ENCODE data around the gene PTPRJ. TPM values are rescaled to one million over a fixed set of nuclear protein-coding genes. Genes with fewer than 3 reads are reported as not detected.
A peak's percentile ranks its signal among the peaks of the same experiment; 100 is the strongest.

The PTPRJ gene
- total and polyA plus RNA-seq, 2 of the 13 experiments (the other 11 are each of a cell fraction or from before 2014, with no cell fraction given) = 1.0 to 1.2 TPM

DNA sequence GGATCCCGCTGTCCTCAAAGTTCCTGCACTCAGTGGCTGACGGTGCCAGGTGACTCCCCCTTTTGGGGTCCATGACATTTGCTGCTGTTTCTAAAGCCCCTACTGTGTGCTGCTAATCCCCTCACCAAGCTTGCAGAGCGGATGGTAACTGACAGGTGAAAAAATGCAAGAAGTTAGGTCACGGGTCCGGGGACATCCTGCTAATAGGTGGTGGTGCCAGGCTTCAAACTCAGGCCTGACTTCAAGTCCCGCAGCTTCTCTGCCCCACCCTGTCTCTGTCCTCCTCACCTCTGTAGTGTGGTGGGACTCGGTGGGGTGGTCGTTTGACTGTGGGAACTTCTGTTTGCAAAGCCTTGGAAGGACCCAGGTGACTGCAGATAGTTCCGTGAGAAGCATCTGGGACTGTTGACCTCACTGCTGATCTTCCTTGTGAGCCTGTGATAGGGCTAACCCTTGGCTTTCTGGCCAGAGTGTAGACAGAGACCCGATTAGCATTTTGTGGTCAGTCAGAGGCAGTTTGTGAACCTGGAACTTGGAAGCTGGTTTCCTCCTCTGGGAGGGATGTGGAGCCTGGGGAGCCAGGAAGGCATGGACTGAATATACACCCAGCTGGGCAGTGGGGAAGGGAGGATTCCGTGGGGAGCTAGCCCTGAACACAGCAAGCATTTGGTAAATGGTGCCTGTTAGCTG, 120.8 kb downstream of the PTPRJ start:
- Histone ChIP-seq H3K79me2 (ENCODE audit: insufficient read depth, low read length) (no peaks in the 10 kb centered on the region), H3K36me3 (replicated peaks in 1 of 2; ENCODE audit: control insufficient read depth in 1 of 2, insufficient read depth in 2 of 2, low read length in 2 of 2) (no peaks in the 10 kb centered on the region), H4K20me1 (ENCODE audit: insufficient read depth, low read length) (no peaks in the 10 kb centered on the region), H3K4me1 (ENCODE audit: insufficient read depth, low read length) (peaks cover 81% of the 10 kb centered on the region), H3K4me3 (replicated peaks in 1 of 3; ENCODE audit: insufficient read depth in 1 of 3, low read depth in 2 of 3, low read length in 3 of 3) (peak overlapping the region; percentile 6 to 64 (median 36)), H3K9me3 (ENCODE audit: low read length) (no peaks in the 10 kb centered on the region), H3K4me2 (ENCODE audit: low read depth, low read length) (peak overlapping the region; percentile 79), H3K27me3 (ENCODE audit: control insufficient read depth in 1 of 2, insufficient read depth in 2 of 2, low read length in 2 of 2) (no peaks in the 10 kb centered on the region), H3K27ac (ENCODE audit: extremely low read length, insufficient read depth, low read length) (peak overlapping the region; percentile 68), H3K9ac (ENCODE audit: insufficient read depth, low read depth, low read length) (peak overlapping the region; percentile 59), H2AFZ (ENCODE audit: low read length) (no peak overlapping the region)
- intact Hi-C loops (cut with micrococcal nuclease; ENCODE audit: unreplicated experiment) (no loop called here), in situ Hi-C loops (cut with HindIII; ENCODE audit: extremely low pct_ligation_motif_present, low pct_unique_long_range_greater_than_20kb) (no loop called here)
- BruUV-seq (replicated peaks) = no TSS peak
- no peak for DNase-seq (ENCODE audit: low spot score)
- FAIRE-seq = no peak
- 15% methylated on average over 8 of the region's 11 CpGs for whole genome bisulfite sequencing (ENCODE audit: low lambda C conversion rate)
- peak; percentile 52 for ATAC-seq
- POLR2A ChIA-PET = interaction anchor here (0.6 kb wide), 1 partner anchor 30 kb away, joined by 3 read pairs; no protein-coding TSS in a partner anchor
- CTCF ChIA-PET (ENCODE audit: low intra/inter-chr PET ratio, low total read pairs) = no interaction called here
- no peak for TF ChIP-seq TSC22D2 (CRISPR knock-in tag; IDR thresholded peaks at IDR 0.05; ENCODE audit: borderline replicate concordance)
- peak; percentile 76 for TF ChIP-seq ZKSCAN1 (IDR thresholded peaks at IDR 0.05; ENCODE audit: low read length)
- no peak for TF ChIP-seq HNRNPUL1 (IDR thresholded peaks at IDR 0.05; ENCODE audit: low read depth, low read length)
- TF ChIP-seq ZNF331 (CRISPR knock-in tag; IDR thresholded peaks at IDR 0.05) = no peak
- no peak for TF ChIP-seq ZNF547 (CRISPR knock-in tag; IDR thresholded peaks at IDR 0.05)
- no peak for TF ChIP-seq ZFP37 (CRISPR knock-in tag; IDR thresholded peaks at IDR 0.05; ENCODE audit: borderline replicate concordance)
- 0 out of 2 replicates have a peak, but pooled peaks have one; percentile 15 for TF ChIP-seq ERF (CRISPR knock-in tag; IDR thresholded peaks at IDR 0.05)
- 0 out of 2 replicates have a peak, but pooled peaks have one; percentile 13 for TF ChIP-seq MIER3 (CRISPR knock-in tag; IDR thresholded peaks at IDR 0.05; ENCODE audit: borderline replicate concordance)
- no peak for TF ChIP-seq TRIM24 (CRISPR knock-in tag; IDR thresholded peaks at IDR 0.05)
- no peak for TF ChIP-seq PHF21A (CRISPR knock-in tag; IDR thresholded peaks at IDR 0.05)
- no peak for TF ChIP-seq SALL2 (CRISPR knock-in tag; IDR thresholded peaks at IDR 0.05)
- no peak for TF ChIP-seq ZNF101 (CRISPR knock-in tag; IDR thresholded peaks at IDR 0.05; ENCODE audit: borderline replicate concordance, low read depth)
- no peak for TF ChIP-seq CBX1 (IDR thresholded peaks at IDR 0.05; ENCODE audit: low read depth)
- TF ChIP-seq NONO (IDR thresholded peaks at IDR 0.05) = no peak
- TF ChIP-seq NONO (CRISPR knock-in tag; conservative IDR thresholded peaks at IDR 0.05) = no peak
- no peak for TF ChIP-seq ISX (CRISPR knock-in tag; conservative IDR thresholded peaks at IDR 0.05)
- TF ChIP-seq, protein P1, sequence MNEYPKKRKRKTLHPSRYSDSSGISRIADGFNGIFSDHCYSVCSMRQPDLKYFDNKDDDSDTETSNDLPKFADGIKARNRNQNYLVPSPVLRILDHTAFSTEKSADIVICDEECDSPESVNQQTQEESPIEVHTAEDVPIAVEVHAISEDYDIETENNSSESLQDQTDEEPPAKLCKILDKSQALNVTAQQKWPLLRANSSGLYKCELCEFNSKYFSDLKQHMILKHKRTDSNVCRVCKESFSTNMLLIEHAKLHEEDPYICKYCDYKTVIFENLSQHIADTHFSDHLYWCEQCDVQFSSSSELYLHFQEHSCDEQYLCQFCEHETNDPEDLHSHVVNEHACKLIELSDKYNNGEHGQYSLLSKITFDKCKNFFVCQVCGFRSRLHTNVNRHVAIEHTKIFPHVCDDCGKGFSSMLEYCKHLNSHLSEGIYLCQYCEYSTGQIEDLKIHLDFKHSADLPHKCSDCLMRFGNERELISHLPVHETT (CRISPR knock-in tag; conservative IDR thresholded peaks at IDR 0.05) = no peak
- TF ChIP-seq CCDC6 (CRISPR knock-in tag; IDR thresholded peaks at IDR 0.05) = no peak
- TF ChIP-seq, protein P2, sequence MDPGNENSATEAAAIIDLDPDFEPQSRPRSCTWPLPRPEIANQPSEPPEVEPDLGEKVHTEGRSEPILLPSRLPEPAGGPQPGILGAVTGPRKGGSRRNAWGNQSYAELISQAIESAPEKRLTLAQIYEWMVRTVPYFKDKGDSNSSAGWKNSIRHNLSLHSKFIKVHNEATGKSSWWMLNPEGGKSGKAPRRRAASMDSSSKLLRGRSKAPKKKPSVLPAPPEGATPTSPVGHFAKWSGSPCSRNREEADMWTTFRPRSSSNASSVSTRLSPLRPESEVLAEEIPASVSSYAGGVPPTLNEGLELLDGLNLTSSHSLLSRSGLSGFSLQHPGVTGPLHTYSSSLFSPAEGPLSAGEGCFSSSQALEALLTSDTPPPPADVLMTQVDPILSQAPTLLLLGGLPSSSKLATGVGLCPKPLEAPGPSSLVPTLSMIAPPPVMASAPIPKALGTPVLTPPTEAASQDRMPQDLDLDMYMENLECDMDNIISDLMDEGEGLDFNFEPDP (CRISPR knock-in tag; conservative IDR thresholded peaks at IDR 0.05) = no peak
- no peak for TF ChIP-seq NFE2L1 (CRISPR knock-in tag; IDR thresholded peaks at IDR 0.05; ENCODE audit: borderline replicate concordance)
